Measurements from ENCODE around the gene ADCY4.
"Not testable (repeated sequence)": the region's sequence is repeated elsewhere in the genome, so short reads cannot be mapped to it uniquely, and the experiment has no call there.

The ADCY4 gene

DNA sequence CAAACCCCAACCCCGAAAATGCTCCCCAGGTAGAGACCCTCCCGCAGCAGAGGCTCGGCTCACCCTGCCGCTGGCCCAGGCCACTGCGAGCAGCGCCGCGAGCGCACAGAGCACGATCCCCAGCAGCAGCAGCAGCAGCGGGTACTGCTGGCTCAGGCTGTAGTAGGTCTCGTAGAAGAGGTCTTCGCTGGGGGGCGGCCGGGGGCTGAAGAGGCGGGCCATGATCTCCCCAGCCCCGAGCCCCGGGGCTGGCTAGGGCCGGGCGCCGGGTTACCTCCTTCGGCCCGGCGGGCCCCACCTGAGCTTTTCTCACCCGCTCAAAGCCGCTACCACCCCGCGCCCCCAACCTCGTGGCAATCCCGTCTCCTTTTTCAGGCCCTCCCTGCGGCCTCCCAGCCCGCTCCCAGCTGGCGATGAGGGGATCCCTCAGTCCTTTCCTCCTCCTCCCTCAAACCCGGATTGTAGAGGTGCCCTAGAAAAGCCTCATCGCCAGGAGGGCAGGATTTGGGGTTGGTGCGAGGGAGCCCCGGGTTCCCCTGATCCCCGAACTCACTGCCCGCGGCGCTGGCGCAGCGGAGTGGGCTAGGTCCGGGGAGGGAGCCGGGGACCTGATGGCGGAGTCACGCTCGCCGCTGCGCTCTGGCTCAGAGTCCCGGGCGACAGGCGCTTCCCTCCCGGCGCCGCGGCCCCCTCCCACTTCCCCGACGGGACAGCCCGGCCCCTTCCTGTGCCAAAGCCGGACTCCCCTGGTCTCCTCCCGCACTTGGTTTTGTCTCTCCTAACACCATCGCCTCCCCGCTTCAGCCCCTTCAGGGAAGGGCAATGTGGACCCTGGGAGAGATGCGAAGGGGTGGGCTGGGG lies at the start of gene ADCY4:
Gene ADCY4, minus strand, starts transcription at position 641 of the 861 bp plus-strand sequence. Its CDS starts 419 bp downstream, at position 222.
- DNase-seq (ENCODE audit: low read depth), result no peak

DNA sequence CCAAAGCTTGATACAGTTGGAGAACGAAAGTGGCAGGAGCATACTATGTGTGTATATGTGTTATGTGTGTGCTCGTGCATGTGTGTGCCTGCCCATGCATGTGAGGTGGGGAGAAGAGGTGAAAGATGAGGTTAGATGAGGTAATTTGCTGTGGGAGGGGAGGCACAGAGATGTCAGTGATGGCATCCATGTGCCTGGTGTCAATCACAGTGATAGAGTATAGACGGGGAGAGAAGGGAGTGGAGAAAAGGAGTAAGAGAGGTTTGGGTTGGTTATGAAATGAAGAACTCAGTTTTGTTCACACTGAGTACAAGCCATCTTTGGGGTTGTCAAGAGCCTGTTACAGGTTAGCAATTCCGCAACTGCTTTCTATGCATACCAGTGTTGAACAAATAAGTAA lies 49.3 kb upstream of the ADCY4 start:
- DNase-seq (ENCODE audit: low read depth), result no peak

DNA sequence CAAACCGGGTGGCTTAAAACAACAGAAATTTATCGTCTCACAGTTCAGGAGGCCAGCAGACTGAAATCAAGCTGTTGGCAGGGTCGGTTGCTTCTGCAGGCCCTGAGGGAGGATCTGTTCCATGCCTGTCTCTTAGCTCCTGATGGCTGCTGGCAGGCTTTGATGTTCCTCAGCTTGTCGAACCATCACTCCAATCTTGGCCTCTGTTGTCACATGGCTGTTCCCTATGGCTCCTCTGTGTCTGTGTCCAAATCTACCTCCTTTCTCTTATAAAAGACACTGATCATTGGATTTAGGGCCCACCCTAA lies 47.1 kb upstream of the ADCY4 start:
- no peak for DNase-seq (ENCODE audit: low read depth)

DNA sequence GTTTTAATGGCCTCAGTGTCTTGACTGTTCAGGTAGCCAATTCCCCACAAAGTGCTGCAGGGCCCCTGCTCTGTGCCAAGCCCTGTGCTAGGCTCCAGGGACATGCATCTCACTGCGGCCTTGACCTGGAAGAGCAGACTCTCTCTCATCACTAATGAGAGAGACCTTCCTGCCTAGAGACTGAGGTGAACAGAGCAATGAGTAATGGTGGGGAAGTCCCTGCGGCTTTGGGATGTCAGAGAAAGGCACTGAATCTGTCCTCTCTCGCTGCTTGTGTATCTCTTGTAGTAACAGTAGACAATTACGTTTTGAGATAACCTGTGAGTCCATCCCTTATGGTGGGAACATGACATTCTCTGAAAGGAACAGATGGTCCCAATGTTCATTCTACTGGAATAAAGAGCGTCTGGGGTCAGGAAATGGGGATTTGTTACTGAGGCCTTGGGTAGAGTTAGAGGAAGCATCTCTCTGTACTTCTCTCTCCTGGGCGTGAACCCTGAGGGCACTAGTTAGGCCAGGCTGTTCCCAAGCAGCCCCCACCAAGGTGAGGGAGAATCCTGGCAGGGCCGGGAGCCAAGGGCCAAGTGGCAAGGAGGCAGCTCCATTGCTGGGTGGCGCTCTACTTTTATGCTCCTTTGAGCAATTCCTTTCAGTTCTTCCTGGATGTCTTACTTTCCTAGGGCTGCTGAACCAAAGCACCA lies 46.6 kb upstream of the ADCY4 start:
- no peak for DNase-seq (ENCODE audit: low read depth)

DNA sequence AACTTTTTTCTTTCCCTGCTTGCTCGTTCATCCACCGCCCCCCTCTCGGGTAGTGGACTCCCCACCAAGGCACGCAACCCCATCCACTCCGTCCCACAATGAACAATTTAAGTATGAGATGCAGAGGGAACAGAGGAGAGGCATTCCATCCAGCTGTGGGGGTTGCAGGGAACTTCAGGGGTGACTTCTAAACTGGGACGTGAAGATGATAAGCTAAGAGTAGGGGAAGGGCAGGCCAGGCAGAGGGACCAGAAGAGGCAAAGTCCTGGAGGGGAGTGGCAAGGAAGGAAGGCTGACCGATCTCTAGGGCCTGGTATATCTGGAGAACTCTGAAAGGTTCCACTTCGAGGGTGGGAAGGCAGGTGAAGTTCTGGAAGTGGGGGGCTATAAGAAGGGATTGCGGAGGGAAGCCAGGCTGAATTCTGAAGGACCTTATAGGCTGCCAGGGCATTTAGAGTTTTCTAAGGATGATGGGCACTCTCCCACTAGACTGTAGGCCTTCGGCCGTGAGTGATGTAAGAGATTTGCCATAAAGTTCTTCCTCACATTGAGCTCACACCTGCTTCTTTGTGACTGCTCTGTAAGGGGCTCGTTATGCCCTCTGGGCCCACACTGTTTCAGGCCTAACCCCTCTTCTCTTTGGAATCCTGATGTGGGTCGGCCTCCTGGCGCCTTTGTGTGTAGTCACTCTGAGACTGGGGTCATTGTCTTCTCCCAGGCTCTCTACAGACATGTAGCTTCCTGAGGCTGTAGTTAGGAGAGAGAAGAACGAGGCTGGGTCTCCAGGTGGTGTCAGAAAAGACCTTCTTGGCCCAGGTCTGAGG lies 45.2 kb upstream of the ADCY4 start:
- no peak for DNase-seq (ENCODE audit: low read depth)

DNA sequence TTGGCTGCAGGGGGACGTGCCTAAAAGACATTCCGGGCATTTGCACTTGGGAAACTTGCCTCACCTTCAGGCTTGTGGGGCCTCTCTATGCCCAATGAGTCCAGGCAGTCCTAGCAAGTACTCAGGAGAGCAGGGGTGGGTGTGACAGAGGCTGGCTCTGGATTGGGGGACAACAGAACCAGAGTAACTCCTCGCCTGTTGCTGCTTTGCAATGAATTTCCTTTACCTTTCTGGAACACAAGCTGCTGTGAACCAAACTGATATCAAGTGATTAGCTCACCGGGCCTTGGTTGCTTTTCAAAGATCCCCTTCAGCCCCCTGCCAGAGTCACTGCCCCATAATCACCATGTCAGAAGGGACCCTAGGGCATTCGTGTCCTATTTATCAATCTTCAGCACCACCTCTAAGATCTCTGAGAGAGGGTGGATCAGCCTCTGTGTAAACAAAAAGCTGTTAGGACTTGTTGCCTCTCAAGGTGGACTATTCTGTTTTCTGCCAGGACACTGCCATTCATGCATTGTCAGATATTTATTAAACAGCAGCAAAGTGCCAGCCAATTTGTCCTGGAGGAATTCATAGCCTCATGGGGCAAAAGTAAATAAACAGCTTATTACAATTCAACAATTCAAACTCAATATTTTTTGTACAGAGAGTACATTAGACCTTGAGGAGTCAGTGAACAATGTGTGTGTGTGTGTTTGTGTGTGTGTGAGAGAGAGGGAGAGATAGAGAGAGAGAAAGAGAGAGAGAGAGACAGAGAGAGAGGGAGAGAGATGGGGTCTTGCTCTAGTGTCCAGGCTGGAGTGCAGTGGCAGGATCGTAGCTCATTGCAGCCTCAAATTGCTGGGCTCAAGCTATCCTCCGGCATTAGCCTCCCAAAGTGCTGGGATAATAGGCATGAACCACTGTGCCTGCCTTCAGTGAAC lies 44.4 kb upstream of the ADCY4 start:
- no peak for DNase-seq (ENCODE audit: low read depth)

DNA sequence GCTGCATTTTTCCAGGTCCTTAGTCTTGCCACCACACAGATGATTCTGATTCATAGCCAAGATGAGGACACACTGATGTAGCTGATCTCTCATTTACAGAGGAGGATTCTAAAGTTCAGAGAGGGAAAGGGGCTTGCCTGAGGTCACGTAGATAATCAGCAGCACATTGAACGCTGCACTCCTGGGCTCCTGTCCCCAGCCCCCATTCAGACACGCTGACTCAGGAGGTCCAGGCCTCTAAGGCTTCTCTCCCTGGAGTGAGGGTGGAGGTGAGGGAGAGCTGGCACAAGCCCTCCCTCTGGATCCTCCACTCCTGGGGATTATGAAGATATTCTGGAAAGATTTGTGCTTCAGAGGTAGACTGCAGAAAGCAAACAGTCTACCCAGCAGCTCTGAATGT lies 43.5 kb upstream of the ADCY4 start:
- no peak for DNase-seq (ENCODE audit: low read depth)

DNA sequence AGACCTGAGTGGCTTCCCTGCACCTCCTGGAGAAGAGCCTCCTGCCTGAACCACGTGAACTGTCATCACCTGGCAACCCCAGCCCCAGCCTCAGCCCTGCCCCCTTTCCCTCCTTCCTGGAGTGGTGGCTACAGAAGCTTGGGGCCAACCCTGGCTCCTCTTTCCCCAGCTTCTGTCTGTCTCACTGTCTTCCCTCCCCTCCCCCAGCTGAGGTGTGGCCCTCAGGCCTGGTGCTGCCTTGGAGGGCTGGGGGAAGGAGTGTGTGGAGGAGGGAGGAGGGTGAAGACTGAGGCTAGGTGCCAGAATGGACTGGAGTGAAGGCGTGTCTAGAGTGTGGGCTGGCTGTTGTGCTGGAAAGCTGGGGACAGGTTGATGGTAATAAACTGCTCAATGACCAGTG lies 42.8 kb upstream of the ADCY4 start:
- DNase-seq (ENCODE audit: low read depth), result no peak

DNA sequence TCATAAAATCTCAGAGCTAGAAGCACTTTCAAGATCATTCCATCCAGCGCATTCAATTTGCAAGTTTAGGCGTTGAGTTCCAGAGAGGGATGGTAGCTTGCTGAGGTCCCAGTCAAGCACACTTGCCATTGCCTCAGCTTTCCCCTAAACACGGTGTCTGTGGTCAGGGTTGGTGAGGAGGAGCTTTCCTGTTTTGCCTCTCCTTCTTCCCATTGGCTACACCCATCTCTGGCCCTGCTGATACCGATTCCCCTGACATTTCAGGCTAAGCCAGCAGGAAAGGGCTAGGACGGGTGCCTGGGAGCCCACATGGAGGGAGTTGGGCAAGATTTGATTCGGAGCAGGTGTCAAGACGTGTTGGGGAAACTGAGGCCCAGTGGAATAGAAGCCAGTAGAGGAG lies 42.3 kb upstream of the ADCY4 start:
- no peak for DNase-seq (ENCODE audit: low read depth)

DNA sequence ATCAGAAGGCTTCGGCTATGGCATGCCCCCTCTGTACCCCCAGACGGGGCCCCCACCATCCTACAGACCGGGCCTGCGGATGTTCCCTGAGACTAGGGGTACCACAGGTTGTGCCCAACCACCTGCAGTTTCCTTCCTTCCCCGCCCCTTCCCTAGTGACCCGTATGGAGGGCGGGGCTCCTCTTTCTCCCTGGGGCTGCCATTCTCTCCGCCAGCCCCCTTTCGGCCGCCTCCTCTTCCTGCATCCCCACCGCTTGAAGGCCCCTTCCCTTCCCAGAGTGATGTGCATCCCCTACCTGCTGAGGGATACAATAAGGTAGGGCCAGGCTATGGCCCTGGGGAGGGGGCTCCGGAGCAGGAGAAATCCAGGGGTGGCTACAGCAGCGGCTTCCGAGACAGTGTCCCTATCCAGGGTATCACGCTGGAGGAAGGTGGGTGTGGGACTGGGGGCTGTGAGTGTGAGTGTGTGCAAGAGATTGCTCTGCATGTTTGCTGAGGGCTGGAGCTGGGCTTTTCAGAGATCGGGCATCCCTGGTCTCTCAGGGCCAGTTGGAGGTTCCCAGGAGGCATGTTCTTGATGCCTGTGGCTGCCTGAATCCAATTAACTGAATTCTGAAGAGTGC lies 41.7 kb upstream of the ADCY4 start:
- DNase-seq (ENCODE audit: low read depth), result no peak

DNA sequence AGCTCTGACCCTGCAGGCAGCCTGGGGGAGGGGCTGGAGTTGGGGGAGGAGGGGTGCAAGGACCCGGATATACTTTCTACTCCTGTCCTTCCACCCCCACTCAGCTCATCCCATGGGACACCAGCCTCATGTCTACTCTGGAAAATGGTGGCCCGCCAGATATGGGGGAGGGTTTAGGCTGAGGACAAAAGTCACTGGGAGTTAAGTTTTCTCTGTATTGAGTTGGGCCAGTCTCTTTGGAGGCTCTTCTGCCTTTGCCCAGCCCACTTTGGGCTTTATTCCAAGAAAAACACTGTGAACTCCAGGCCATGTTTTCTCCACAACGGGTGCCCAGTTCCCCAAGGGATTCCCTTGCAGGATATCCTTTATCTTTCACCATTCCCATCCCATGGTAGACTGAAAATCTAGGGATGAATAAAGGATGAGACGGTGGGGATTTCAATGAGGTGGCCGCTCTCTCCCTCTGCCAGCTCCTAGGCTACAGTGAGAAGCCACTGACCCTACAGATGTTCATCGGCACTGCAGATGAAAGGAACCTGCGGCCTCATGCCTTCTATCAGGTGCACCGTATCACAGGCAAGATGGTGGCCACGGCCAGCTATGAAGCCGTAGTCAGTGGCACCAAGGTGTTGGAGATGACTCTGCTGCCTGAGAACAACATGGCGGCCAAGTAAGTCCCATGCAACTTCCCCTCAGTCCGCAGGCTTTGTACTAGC lies 38.0 kb upstream of the ADCY4 start:
- DNase-seq (ENCODE audit: low read depth), result no peak

DNA sequence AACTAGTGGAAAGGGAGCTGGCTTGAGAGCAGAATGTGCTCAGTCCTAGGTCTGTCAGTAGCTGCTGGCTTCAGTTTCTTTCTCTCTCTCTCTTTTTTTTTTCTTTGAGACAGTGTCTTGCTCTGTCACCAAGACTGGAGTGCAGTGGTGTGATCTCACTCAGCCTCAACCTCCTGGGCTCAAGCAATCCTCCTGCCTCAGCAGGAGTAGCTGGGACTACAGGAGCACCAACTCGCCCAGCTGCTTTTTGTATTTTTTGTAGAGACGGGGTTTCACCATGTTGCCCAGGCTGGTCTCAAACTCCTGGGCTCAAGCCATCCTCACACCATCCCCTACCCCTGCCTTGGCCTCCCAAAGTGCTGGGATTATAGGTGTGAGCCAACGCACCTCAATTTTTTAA lies 36.7 kb upstream of the ADCY4 start:
- not testable (repeated sequence) for DNase-seq (ENCODE audit: low read depth)

DNA sequence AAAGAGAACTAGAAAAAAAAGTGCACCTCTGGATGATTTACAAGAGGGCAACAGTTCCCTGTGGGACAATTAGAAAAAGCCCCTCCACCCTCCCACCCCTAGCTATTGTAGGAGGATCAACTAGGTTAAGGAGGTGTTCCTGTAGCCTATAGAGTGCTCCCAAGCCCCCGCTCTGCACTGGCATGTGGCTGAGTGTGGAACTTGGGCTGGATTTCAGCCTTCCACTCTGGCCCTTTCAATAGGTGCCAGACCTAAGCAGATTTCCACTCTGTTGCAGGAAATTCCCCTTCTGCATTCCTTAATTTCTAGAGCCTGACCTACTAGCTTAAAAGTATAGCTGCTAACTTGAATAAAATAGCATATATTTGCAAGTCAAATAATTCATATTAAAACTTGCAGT lies 35.9 kb upstream of the ADCY4 start:
- DNase-seq (ENCODE audit: low read depth), result no peak

DNA sequence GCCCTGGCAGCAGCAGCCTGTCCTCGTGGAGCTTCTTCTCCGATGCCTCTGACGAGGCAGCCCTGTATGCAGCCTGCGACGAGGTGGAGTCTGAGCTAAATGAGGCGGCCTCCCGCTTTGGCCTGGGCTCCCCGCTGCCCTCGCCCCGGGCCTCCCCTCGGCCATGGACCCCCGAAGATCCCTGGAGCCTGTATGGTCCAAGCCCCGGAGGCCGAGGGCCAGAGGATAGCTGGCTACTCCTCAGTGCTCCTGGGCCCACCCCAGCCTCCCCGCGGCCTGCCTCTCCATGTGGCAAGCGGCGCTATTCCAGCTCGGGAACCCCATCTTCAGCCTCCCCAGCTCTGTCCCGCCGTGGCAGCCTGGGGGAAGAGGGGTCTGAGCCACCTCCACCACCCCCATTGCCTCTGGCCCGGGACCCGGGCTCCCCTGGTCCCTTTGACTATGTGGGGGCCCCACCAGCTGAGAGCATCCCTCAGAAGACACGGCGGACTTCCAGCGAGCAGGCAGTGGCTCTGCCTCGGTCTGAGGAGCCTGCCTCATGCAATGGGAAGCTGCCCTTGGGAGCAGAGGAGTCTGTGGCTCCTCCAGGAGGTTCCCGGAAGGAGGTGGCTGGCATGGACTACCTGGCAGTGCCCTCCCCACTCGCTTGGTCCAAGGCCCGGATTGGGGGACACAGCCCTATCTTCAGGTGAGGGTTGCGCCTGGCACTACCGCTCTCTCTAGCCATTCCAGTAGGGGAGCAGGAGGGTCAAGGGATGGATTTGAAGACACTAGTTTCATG lies 35.2 kb upstream of the ADCY4 start:
- no peak for DNase-seq (ENCODE audit: low read depth)

DNA sequence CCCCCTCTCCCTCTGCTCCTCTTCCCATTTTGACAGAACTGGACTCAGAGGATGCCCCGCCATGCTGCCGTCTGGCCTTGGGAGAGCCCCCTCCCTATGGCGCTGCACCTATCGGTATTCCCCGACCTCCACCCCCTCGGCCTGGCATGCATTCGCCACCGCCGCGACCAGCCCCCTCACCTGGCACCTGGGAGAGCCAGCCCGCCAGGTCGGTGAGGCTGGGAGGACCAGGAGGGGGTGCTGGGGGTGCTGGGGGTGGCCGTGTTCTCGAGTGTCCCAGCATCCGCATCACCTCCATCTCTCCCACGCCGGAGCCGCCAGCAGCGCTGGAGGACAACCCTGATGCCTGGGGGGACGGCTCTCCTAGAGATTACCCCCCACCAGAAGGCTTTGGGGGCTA lies 34.6 kb upstream of the ADCY4 start:
- no peak for DNase-seq (ENCODE audit: low read depth)

DNA sequence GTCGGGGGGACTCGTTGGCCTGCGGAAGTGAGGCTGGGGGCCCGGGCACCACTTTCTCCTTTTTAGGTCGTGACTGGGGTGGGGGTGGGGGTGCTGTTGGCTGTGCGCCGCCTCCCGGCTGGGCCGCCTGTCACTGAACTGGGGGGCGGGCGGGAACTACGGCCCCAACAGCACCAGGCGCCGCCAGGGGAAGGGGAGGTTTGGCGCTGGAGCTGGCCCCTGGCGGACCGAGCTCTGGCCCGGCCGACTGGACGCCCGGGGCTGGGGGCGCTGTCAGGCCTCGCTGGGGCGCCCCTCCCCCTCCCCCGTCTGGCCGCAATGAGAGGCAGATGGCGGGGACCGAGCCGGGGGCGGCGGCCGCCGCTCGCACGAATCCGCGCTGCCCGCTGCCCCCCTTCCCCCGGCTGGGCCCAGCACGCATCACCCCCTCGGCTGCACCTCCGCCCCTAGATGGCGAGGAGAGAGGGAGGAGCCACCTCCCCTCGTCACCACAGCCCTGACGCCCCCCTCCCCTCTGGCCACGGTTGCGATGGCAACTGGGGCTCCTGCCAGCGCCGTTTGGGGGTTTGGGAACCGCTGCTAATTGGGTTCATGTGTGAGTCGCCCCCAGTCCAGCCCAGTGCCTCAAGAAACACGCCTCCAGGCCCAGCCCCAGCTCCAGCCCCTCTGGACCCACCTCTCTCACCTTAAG lies 33.8 kb upstream of the ADCY4 start:
- no peak for DNase-seq (ENCODE audit: low read depth)

DNA sequence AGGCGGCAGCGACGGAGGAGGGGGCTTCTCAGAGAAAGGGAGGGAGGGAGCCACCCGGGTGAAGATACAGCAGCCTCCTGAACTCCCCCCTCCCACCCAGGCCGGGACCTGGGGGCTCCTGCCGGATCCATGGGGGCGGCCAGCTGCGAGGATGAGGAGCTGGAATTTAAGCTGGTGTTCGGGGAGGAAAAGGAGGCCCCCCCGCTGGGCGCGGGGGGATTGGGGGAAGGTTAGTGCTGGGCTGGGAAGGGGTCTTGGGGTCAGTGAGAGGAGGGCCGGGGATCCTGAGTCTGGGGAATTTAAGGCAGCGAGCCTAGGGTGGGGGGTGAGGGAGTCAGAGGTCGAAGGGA lies 33.3 kb upstream of the ADCY4 start:
- no peak for DNase-seq (ENCODE audit: low read depth)

DNA sequence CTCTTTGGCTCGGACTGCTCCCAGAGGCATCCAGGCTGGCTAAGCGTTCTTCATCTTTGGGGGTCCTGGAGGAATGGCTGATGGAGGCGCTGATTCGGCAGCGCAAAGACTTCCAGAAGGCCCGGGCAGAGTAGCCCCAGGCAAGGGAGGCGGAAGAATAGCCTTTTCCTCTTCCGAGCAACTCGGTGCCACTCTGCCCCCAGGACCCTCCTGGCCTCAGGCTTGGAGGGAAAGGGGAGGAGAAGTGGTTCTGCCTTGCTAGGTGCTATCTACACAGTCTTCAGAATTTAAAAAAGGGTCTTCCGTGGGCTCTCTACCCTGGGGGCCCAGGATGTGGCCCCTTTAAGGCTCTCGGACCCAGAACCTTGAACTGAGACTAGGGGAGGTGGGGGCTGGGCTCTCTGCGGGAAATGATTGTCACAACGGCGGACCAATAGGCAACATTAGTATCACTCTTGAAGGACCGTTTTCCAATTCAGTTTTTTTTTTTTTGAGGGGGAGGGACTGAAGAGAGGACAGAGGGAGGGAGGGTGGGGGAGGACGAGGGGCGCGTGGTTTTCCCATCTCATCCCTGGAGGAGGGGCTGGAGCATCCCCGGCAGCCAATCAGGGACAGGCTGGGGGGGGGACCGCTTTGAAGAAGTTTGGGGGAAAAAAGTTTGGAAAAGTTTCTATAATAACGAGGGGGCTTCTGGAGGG lies 32.8 kb upstream of the ADCY4 start, which contains the start of gene NFATC4:
Gene NFATC4, plus strand, starts transcription at position 671 of the 698 bp plus-strand sequence. CDS start 157 bp downstream, outside the sequence.
- DNase-seq (ENCODE audit: low read depth), result no peak
